Measurements from ENCODE around the gene OPCML. TPM values are rescaled to one million over a fixed set of nuclear protein-coding genes. Genes with fewer than 3 reads are reported as not detected.

Gene OPCML
- total RNA-seq, 1 experiment from 2014 or later, result not detected

- ChIA-PET CTCF (no interaction called here), POLR2A (no interaction called here)
- Histone ChIP-seq H3K27me3 (replicated peaks; ENCODE audit: control insufficient read depth, insufficient read depth, low read length) (no peaks in the 10 kb centered on the region), H3K4me1 (no peaks in the 10 kb centered on the region), H3K9me3 (no peaks in the 10 kb centered on the region), H3K36me3 (ENCODE audit: control insufficient read depth, insufficient read depth, low read length) (no peaks in the 10 kb centered on the region), H3K4me3 (ENCODE audit: low read depth, low read length) (no peak overlapping the region)
- no peak for TF ChIP-seq CTCF (IDR thresholded peaks at IDR 0.05; ENCODE audit: insufficient read depth in 1 of 2, low read depth in 1 of 2, low read length in 1 of 2, severe bottlenecking in 1 of 2, unreplicated experiment in 1 of 2)
- no peak overlapping the region for H3K27ac Mint-ChIP-seq (ENCODE audit: unreplicated experiment)
- H3K27me3 Mint-ChIP-seq (ENCODE audit: insufficient read depth, unreplicated experiment), result peaks cover 11% of the 10 kb centered on the region
- no TSS peak for BruUV-seq (replicated peaks)
- intact Hi-C loops (cut with micrococcal nuclease; ENCODE audit: unreplicated experiment), result no loop called here
- H3K4me3 Mint-ChIP-seq (ENCODE audit: unreplicated experiment), result no peak overlapping the region
- no peaks in the 10 kb centered on the region for H3K4me1 Mint-ChIP-seq (ENCODE audit: low read depth, unreplicated experiment)
- no peak for DNase-seq
- H3K9me3 Mint-ChIP-seq (ENCODE audit: unreplicated experiment), result no peaks in the 10 kb centered on the region
- H3K36me3 Mint-ChIP-seq (ENCODE audit: insufficient read depth, unreplicated experiment), result no peaks in the 10 kb centered on the region
These were observed 508.0 kb downstream of the OPCML start for GRCh38 chr11:133024301-133024700.

- no peak overlapping the region for H3K27ac Mint-ChIP-seq (ENCODE audit: unreplicated experiment)
- H3K27me3 ChIP-seq (replicated peaks; ENCODE audit: control insufficient read depth, insufficient read depth, low read length), result no peaks in the 10 kb centered on the region
- CTCF ChIA-PET, result no interaction called here
- H3K36me3 ChIP-seq (ENCODE audit: control insufficient read depth, insufficient read depth, low read length), result no peaks in the 10 kb centered on the region
- peaks cover 14% of the 10 kb centered on the region for H3K27me3 Mint-ChIP-seq (ENCODE audit: insufficient read depth, unreplicated experiment)
- BruUV-seq (replicated peaks), result no TSS peak
- no peak overlapping the region for H3K4me3 Mint-ChIP-seq (ENCODE audit: unreplicated experiment)
- no peaks in the 10 kb centered on the region for H3K9me3 Mint-ChIP-seq (ENCODE audit: unreplicated experiment)
- no peaks in the 10 kb centered on the region for H3K4me1 Mint-ChIP-seq (ENCODE audit: low read depth, unreplicated experiment)
- no peaks in the 10 kb centered on the region for H3K4me1 ChIP-seq
- intact Hi-C loops (cut with micrococcal nuclease; ENCODE audit: unreplicated experiment), result no loop called here
- DNase-seq, result no peak
- no peaks in the 10 kb centered on the region for H3K9me3 ChIP-seq
- no peaks in the 10 kb centered on the region for H3K36me3 Mint-ChIP-seq (ENCODE audit: insufficient read depth, unreplicated experiment)
- no peak for TF ChIP-seq CTCF (IDR thresholded peaks at IDR 0.05; ENCODE audit: insufficient read depth in 1 of 2, low read depth in 1 of 2, low read length in 1 of 2, severe bottlenecking in 1 of 2, unreplicated experiment in 1 of 2)
- POLR2A ChIA-PET, result no interaction called here
- H3K4me3 ChIP-seq (ENCODE audit: low read depth, low read length), result no peak overlapping the region
These were observed 509.1 kb downstream of the OPCML start for GRCh38 chr11:133023232-133023631.

GRCh38 chr11:133021553-133021952, 510.7 kb downstream of the OPCML start:
- H3K4me3 ChIP-seq (ENCODE audit: low read depth, low read length), result no peak overlapping the region
- Mint-ChIP-seq H3K27me3 (ENCODE audit: insufficient read depth, unreplicated experiment) (peaks cover 16% of the 10 kb centered on the region), H3K9me3 (ENCODE audit: unreplicated experiment) (no peaks in the 10 kb centered on the region), H3K36me3 (ENCODE audit: insufficient read depth, unreplicated experiment) (no peaks in the 10 kb centered on the region), H3K4me3 (ENCODE audit: unreplicated experiment) (no peak overlapping the region), H3K27ac (ENCODE audit: unreplicated experiment) (no peak overlapping the region), H3K4me1 (ENCODE audit: low read depth, unreplicated experiment) (no peaks in the 10 kb centered on the region)
- H3K27me3 ChIP-seq (replicated peaks; ENCODE audit: control insufficient read depth, insufficient read depth, low read length), result no peaks in the 10 kb centered on the region
- BruUV-seq (replicated peaks), result no TSS peak
- no peaks in the 10 kb centered on the region for H3K4me1 ChIP-seq
- no peak for TF ChIP-seq CTCF (IDR thresholded peaks at IDR 0.05; ENCODE audit: insufficient read depth in 1 of 2, low read depth in 1 of 2, low read length in 1 of 2, severe bottlenecking in 1 of 2, unreplicated experiment in 1 of 2)
- ChIA-PET POLR2A (no interaction called here), CTCF (no interaction called here)
- intact Hi-C loops (cut with micrococcal nuclease; ENCODE audit: unreplicated experiment), result no loop called here
- no peaks in the 10 kb centered on the region for H3K36me3 ChIP-seq (ENCODE audit: control insufficient read depth, insufficient read depth, low read length)
- DNase-seq, result no peak
- H3K9me3 ChIP-seq, result no peaks in the 10 kb centered on the region
